Fibroblast of lung (primary cell): Measurements from ENCODE around the gene SBSN. TPM values are rescaled to one million over a fixed set of nuclear protein-coding genes. Genes with fewer than 3 reads are reported as not detected.

Experiments
- DNase-seq, 2 donors: peaks; one replicate each; pipeline versions ENCODE4 v3.0.0 to v3.0.0-alpha.2; 2010; ENCODE audit warnings: low read depth in 2 of 2
- H2AFZ ChIP-seq: 2 replicates; pipeline ENCODE4 v1.5.1; 2012; ENCODE audit warnings: low read length, control low read depth, inconsistent platforms
- H3K27ac ChIP-seq: 2 replicates; pipeline ENCODE4 v1.5.1; 2011; ENCODE audit warnings: low read length, control low read depth; ENCODE audit not compliant: insufficient read depth
- H3K27me3 ChIP-seq: 2 replicates; pipeline ENCODE4 v1.5.1; 2011; ENCODE audit warnings: mild to moderate bottlenecking, low read length; ENCODE audit not compliant: control insufficient read depth, insufficient read depth
- H3K36me3 ChIP-seq: 2 replicates; pipeline ENCODE4 v1.5.1; 2011; ENCODE audit warnings: low read length; ENCODE audit not compliant: control insufficient read depth, insufficient read depth
- H3K4me1 ChIP-seq: 2 replicates; pipeline ENCODE4 v1.5.1; 2011; ENCODE audit warnings: low read length; ENCODE audit not compliant: control insufficient read depth, insufficient read depth; ENCODE audit errors: extremely low read depth
- H3K4me2 ChIP-seq: 2 replicates; pipeline ENCODE4 v1.5.1; 2011; ENCODE audit warnings: low read length, control low read depth; ENCODE audit not compliant: insufficient read depth; ENCODE audit errors: extremely low read depth
- H3K4me3 ChIP-seq, 4 experiments: fragments of 200-600 bp in 1 of 4; sonication (generic) in 1 of 4; replicated peaks in 1 of 4; 2 replicates each; pipeline ENCODE4 v1.5.1; 2011 to 2016; ENCODE audit warnings: low read length in 4 of 4, low read depth in 3 of 4, mild to moderate bottlenecking in 3 of 4, control low read depth in 2 of 4, inconsistent platforms in 1 of 4, mixed read lengths in 1 of 4; ENCODE audit not compliant: insufficient read depth in 1 of 4; ENCODE audit errors: control extremely low read depth in 1 of 4
- H3K79me2 ChIP-seq: 2 replicates; pipeline ENCODE4 v1.5.1; 2012; ENCODE audit warnings: mild to moderate bottlenecking, low read length, inconsistent platforms; ENCODE audit not compliant: control insufficient read depth, insufficient read depth
- H3K9ac ChIP-seq: 2 replicates; pipeline ENCODE4 v1.5.1; 2011; ENCODE audit warnings: mild to moderate bottlenecking, low read length, control low read depth; ENCODE audit not compliant: insufficient read depth
- H3K9me3 ChIP-seq: 2 replicates; pipeline ENCODE4 v1.5.1; 2012; ENCODE audit warnings: low read depth, low read length; ENCODE audit not compliant: control insufficient read depth, insufficient read depth
- H4K20me1 ChIP-seq: 2 replicates; pipeline ENCODE4 v1.5.1; 2011; ENCODE audit warnings: low read length; ENCODE audit not compliant: control insufficient read depth, insufficient read depth; ENCODE audit errors: extremely low read depth
- CTCF ChIP-seq, 2 donors: IDR thresholded peaks in 1 of 2; conservative IDR thresholded peaks in 1 of 2; 1 replicate in 1 of 2; 2 replicates in 1 of 2; pipeline ENCODE4 v1.5.1; 2011 to 2012; ENCODE audit warnings: low read length in 2 of 2, control low read depth in 1 of 2, inconsistent platforms in 1 of 2, low read depth in 1 of 2, mild to moderate bottlenecking in 1 of 2
- EZH2 ChIP-seq: IDR thresholded peaks from 2 replicates; pipeline ENCODE4 v1.5.1; 2012; ENCODE audit warnings: low read length, control low read depth, mild to moderate bottlenecking; ENCODE audit errors: missing control alignments
- polyA plus RNA-seq, 2 donors: library from polyadenylated mRNA; depleted of rRNA in 1 of 2; stranded (reverse) in 1 of 2; unstranded in 1 of 2; fragments of >200 nt; gene quantifications; 2 replicates each; pipeline ENCODE4 v1.2.1, GENCODE V29; 2011 to 2012; ENCODE audit warnings: missing spikeins in 1 of 2
- total RNA-seq: library from RNA; depleted of rRNA; stranded (reverse); fragments of >200 nt; gene quantifications from 2 replicates; pipeline ENCODE4 v1.2.1, GENCODE V29; 2014

SBSN gene
- total and polyA plus RNA-seq, 2 donors (not counting 1 experiment from before 2014, with no cell fraction given), result 1.6 to 4.1 TPM

GRCh38 chr19:35545001-35545854 lies 17.1 kb upstream of the SBSN start, which contains the start of gene TMEM147:
Gene TMEM147 (plus strand): TSS chr19:35545626. CDS start chr19:35545740, 114 bp downstream.
- H4K20me1 ChIP-seq, result no peaks in the 10 kb centered on the region
- H3K4me3 ChIP-seq, result peak within 1 kb of the TSS; percentile 71 to 91 (median 74)
- H3K36me3 ChIP-seq, result peaks cover 1% of the 10 kb centered on the region
- no peaks in the 10 kb centered on the region for H3K9me3 ChIP-seq
- TF ChIP-seq EZH2 (no peak), CTCF (conservative IDR thresholded peaks at IDR 0.05 in 1 of 2, IDR thresholded peaks at IDR 0.05 in 1 of 2; ENCODE audit: low read depth in 1 of 2, low read length in 2 of 2) (no peak)
- H3K9ac ChIP-seq, result peak within 1 kb of the TSS; percentile 97
- H3K27ac ChIP-seq, result peak within 1 kb of the TSS; percentile 86
- peaks cover 5% of the 10 kb centered on the region for H3K4me1 ChIP-seq
- peaks cover 18% of the 10 kb centered on the region for H3K79me2 ChIP-seq
- H2AFZ ChIP-seq, result peak within 1 kb of the TSS; percentile 77
- DNase-seq, result peak; percentile 84 to 87
- H3K27me3 ChIP-seq, result no peaks in the 10 kb centered on the region
- peak within 1 kb of the TSS; percentile 83 for H3K4me2 ChIP-seq

GRCh38 chr19:35544110-35544802 lies 16.1 kb upstream of the SBSN start:
- H3K36me3 ChIP-seq, result peaks cover 1% of the 10 kb centered on the region
- no peaks in the 10 kb centered on the region for H4K20me1 ChIP-seq
- no peak overlapping the region for H2AFZ ChIP-seq
- H3K79me2 ChIP-seq, result peaks cover 18% of the 10 kb centered on the region
- peak overlapping the region; percentile 71 to 91 (median 74) for H3K4me3 ChIP-seq
- peaks cover 5% of the 10 kb centered on the region for H3K4me1 ChIP-seq
- peak overlapping the region; percentile 97 for H3K9ac ChIP-seq
- TF ChIP-seq CTCF (conservative IDR thresholded peaks at IDR 0.05 in 1 of 2, IDR thresholded peaks at IDR 0.05 in 1 of 2; ENCODE audit: low read depth in 1 of 2, low read length in 2 of 2), result no peak
- DNase-seq, result no peak
- H3K9me3 ChIP-seq, result no peaks in the 10 kb centered on the region
- no peaks in the 10 kb centered on the region for H3K27me3 ChIP-seq
- H3K4me2 ChIP-seq, result peak overlapping the region; percentile 83
- peak overlapping the region; percentile 86 for H3K27ac ChIP-seq
